H1 (cell line): ENCODE measurements around the gene PPARA. TPM values are rescaled to one million over a fixed set of nuclear protein-coding genes. Genes with fewer than 3 reads are reported as not detected.

ENCODE experiments used
- CTCF ChIA-PET: fragments of 300-600 bp; sonication (Branson Sonifier 250); formaldehyde crosslinking; loops from one replicate; lab custom pipeline; 2021; ENCODE audit not compliant: partially characterized antibody; lab: Charles Lee
- POLR2A ChIA-PET: fragments of 300-600 bp; sonication (Branson Sonifier 250); formaldehyde crosslinking; loops from one replicate; lab custom pipeline; 2021; ENCODE audit warnings: inconsistent platforms; ENCODE audit not compliant: partially characterized antibody; lab: Charles Lee
- DNase-seq, 2 experiments: peaks; one replicate each; pipeline versions ENCODE4 v3.0.0 to v3.0.0-alpha.2; 2010 to 2022; ENCODE audit warnings: low spot score in 2 of 2, low read depth in 1 of 2, mixed read lengths in 1 of 2
- FAIRE-seq: peaks from 2 replicates; lab custom pipeline; 2011; peaks lifted over from hg19 to GRCh38; lab: Jason Lieb, UNC
- H2AFZ ChIP-seq: 2 replicates; pipeline ENCODE4 v1.8.1; 2012; ENCODE audit warnings: low read length, inconsistent platforms
- H2AK5ac ChIP-seq: 2 replicates; pipeline ENCODE4 v1.6.1; 2013; ENCODE audit warnings: low read depth, low read length
- H2BK120ac ChIP-seq: replicated peaks from 2 replicates; pipeline ENCODE3; 2013; ENCODE audit warnings: low read depth, low read length, inconsistent platforms
- H2BK12ac ChIP-seq: 2 replicates; pipeline ENCODE4 v1.6.1; 2013; ENCODE audit warnings: low read depth, low read length
- H2BK15ac ChIP-seq: 2 replicates; pipeline ENCODE4 v1.6.1; 2013; ENCODE audit warnings: low read length
- H2BK20ac ChIP-seq: 2 replicates; pipeline ENCODE4 v1.6.1; 2013; ENCODE audit warnings: low read length
- H2BK5ac ChIP-seq: 2 replicates; pipeline ENCODE4 v1.6.1; 2013; ENCODE audit warnings: low read depth, low read length
- H3K14ac ChIP-seq: 2 replicates; pipeline ENCODE4 v1.6.1; 2013; ENCODE audit warnings: inconsistent platforms; ENCODE audit not compliant: insufficient read length
- H3K18ac ChIP-seq: 2 replicates; pipeline ENCODE4 v1.6.1; 2013; ENCODE audit warnings: low read length; ENCODE audit errors: extremely low read depth
- H3K23ac ChIP-seq: 2 replicates; pipeline ENCODE4 v1.6.1; 2013; ENCODE audit warnings: inconsistent platforms; ENCODE audit not compliant: insufficient read length
- H3K23me2 ChIP-seq: 2 replicates; pipeline ENCODE4 v1.6.1; 2013; ENCODE audit warnings: low read depth, low read length
- H3K27ac ChIP-seq: 2 replicates; pipeline ENCODE4 v1.6.1; 2011; ENCODE audit warnings: low read depth, low read length, inconsistent platforms
- H3K27me3 ChIP-seq, 4 experiments: replicated peaks in 1 of 4; 1 replicate in 1 of 4; 2 replicates in 3 of 4; pipeline versions ENCODE4 v1.6.1 to v1.8.1; 2011 to 2013; ENCODE audit warnings: low read length in 3 of 4, mild to moderate bottlenecking in 3 of 4, inconsistent platforms in 2 of 4, mixed read lengths in 2 of 4, moderate library complexity in 1 of 4; ENCODE audit not compliant: control insufficient read depth in 3 of 4, insufficient read depth in 3 of 4; ENCODE audit errors: extremely low read depth in 1 of 4
- H3K36me3 ChIP-seq, 4 experiments: 2 replicates each; pipeline versions ENCODE4 v1.6.1 to v1.8.1; 2011 to 2013; ENCODE audit warnings: mild to moderate bottlenecking in 4 of 4, low read length in 3 of 4, moderate library complexity in 2 of 4, control low read depth in 1 of 4, inconsistent platforms in 1 of 4; ENCODE audit not compliant: insufficient read depth in 4 of 4, control insufficient read depth in 2 of 4
- H3K4ac ChIP-seq: replicated peaks from 2 replicates; pipeline ENCODE3; 2013; ENCODE audit warnings: low read length, low read depth, mixed read lengths, inconsistent platforms; ENCODE audit not compliant: insufficient read length
- H3K4me1 ChIP-seq, 4 experiments: replicated peaks in 1 of 4; 1 replicate in 1 of 4; 2 replicates in 3 of 4; pipeline versions ENCODE4 v1.6.1 to v1.8.1; 2011 to 2013; ENCODE audit warnings: low read length in 3 of 4, inconsistent platforms in 2 of 4, mixed read lengths in 1 of 4; ENCODE audit not compliant: insufficient read depth in 4 of 4, control insufficient read depth in 3 of 4
- H3K4me2 ChIP-seq, 2 experiments: 2 replicates each; pipeline versions ENCODE4 v1.6.1 to v1.8.1; 2011 to 2013; ENCODE audit warnings: low read depth in 2 of 2, low read length in 2 of 2, control low read depth in 1 of 2, inconsistent platforms in 1 of 2, mild to moderate bottlenecking in 1 of 2; ENCODE audit not compliant: insufficient read depth in 1 of 2
- H3K4me3 ChIP-seq, 4 experiments: fragments of 200-600, 300-600 bp in 1 of 4; sonication (generic), shearing (Covaris generic), sonication (Bioruptor Twin) in 1 of 4; 2 replicates each; pipeline versions ENCODE4 v1.5.1 to v1.8.1; 2011 to 2016; ENCODE audit warnings: low read length in 4 of 4, low read depth in 3 of 4, control low read depth in 2 of 4, inconsistent platforms in 2 of 4, mild to moderate bottlenecking in 2 of 4, mixed read lengths in 1 of 4, moderate library complexity in 1 of 4; ENCODE audit not compliant: insufficient read depth in 2 of 4; ENCODE audit errors: extremely low read depth in 1 of 4
- H3K56ac ChIP-seq: replicated peaks from 2 replicates; pipeline ENCODE3; 2013; ENCODE audit warnings: low read depth, mild to moderate bottlenecking, mixed read lengths, low read length, inconsistent platforms; ENCODE audit not compliant: insufficient read length
- H3K79me1 ChIP-seq: 2 replicates; pipeline ENCODE4 v1.6.1; 2013; ENCODE audit warnings: low read depth, low read length, control low read depth
- H3K79me2 ChIP-seq, 2 experiments: 2 replicates each; pipeline versions ENCODE4 v1.6.1 to v1.8.1; 2012 to 2013; ENCODE audit warnings: low read length in 2 of 2, mild to moderate bottlenecking in 2 of 2, inconsistent platforms in 1 of 2; ENCODE audit not compliant: insufficient read depth in 2 of 2, control insufficient read depth in 1 of 2
- H3K9ac ChIP-seq, 4 experiments: replicated peaks in 1 of 4; 1 replicate in 1 of 4; 2 replicates in 3 of 4; pipeline versions ENCODE4 v1.6.1 to v1.8.1; 2011 to 2013; ENCODE audit warnings: low read depth in 3 of 4, low read length in 3 of 4, control low read depth in 2 of 4, mild to moderate bottlenecking in 2 of 4, moderate library complexity in 2 of 4, inconsistent platforms in 1 of 4; ENCODE audit errors: extremely low read depth in 1 of 4
- H3K9me3 ChIP-seq, 2 experiments: 2 replicates each; pipeline versions ENCODE4 v1.6.1 to v1.8.1; 2012 to 2013; ENCODE audit warnings: mild to moderate bottlenecking in 2 of 2, moderate library complexity in 2 of 2, control low read depth in 1 of 2, inconsistent platforms in 1 of 2, low read depth in 1 of 2, low read length in 1 of 2, mixed read lengths in 1 of 2; ENCODE audit not compliant: insufficient read depth in 2 of 2
- H4K20me1 ChIP-seq, 2 experiments: replicated peaks in 1 of 2; 2 replicates each; pipeline versions ENCODE3 to v1.8.1; 2011 to 2013; ENCODE audit warnings: inconsistent platforms in 2 of 2, low read length in 2 of 2, mild to moderate bottlenecking in 1 of 2; ENCODE audit not compliant: insufficient read depth in 2 of 2, control insufficient read depth in 1 of 2
- H4K5ac ChIP-seq: 2 replicates; pipeline ENCODE4 v1.6.1; 2013; ENCODE audit warnings: low read length, low read depth, mixed read lengths, inconsistent platforms; ENCODE audit not compliant: insufficient read length
- H4K8ac ChIP-seq: 2 replicates; pipeline ENCODE4 v1.8.0; 2013; ENCODE audit warnings: mild to moderate bottlenecking, moderate library complexity, low read length, inconsistent platforms; ENCODE audit not compliant: insufficient read depth; ENCODE audit errors: extremely low read depth
- H4K91ac ChIP-seq: replicated peaks from 2 replicates; pipeline ENCODE3; 2013; ENCODE audit warnings: low read length, mixed read lengths, inconsistent platforms; ENCODE audit not compliant: insufficient read length
- ATF2 ChIP-seq: IDR thresholded peaks from 2 replicates; pipeline ENCODE4 v1.6.1; 2012; ENCODE audit warnings: low read length, inconsistent platforms
- CBX5 ChIP-seq: fragments of 300-800, 300-1000 bp; sonication (generic); IDR thresholded peaks from 2 replicates; pipeline ENCODE4 v1.7.1; 2016; ENCODE audit warnings: antibody characterized with exemption, low read length, low read depth
- CEBPB ChIP-seq: IDR thresholded peaks from 2 replicates; pipeline ENCODE4 v1.6.1; 2012; ENCODE audit warnings: low read depth, low read length
- CREB1 ChIP-seq: IDR thresholded peaks from 2 replicates; pipeline ENCODE4 v1.6.1; 2012; ENCODE audit warnings: inconsistent platforms
- CTBP2 ChIP-seq: IDR thresholded peaks from 2 replicates; pipeline ENCODE4 v1.7.0; 2011; ENCODE audit warnings: borderline replicate concordance, mild to moderate bottlenecking, moderate library complexity, mixed read lengths, low read length; ENCODE audit not compliant: insufficient read depth, insufficient read length
- E2F6 ChIP-seq: IDR thresholded peaks from 2 replicates; pipeline ENCODE4 v1.6.1; 2012; ENCODE audit warnings: inconsistent platforms
- HDAC2 ChIP-seq, 2 experiments: fragments of 300-600 bp in 1 of 2; sonication (generic) in 1 of 2; IDR thresholded peaks; 2 replicates each; pipeline ENCODE4 v1.6.1; 2011 to 2012; ENCODE audit warnings: low read depth in 2 of 2, low read length in 2 of 2, mild to moderate bottlenecking in 2 of 2, moderate library complexity in 2 of 2, borderline replicate concordance in 1 of 2, inconsistent platforms in 1 of 2
- POLR2A ChIP-seq, 2 experiments: IDR thresholded peaks; 1 replicate in 1 of 2; 2 replicates in 1 of 2; pipeline ENCODE4 v1.6.1; 2011; ENCODE audit warnings: low read depth in 2 of 2, low read length in 2 of 2, mild to moderate bottlenecking in 2 of 2; ENCODE audit errors: control extremely low read depth in 1 of 2
- POLR2AphosphoS5 ChIP-seq: IDR thresholded peaks from 2 replicates; pipeline ENCODE4 v1.6.1; 2011; ENCODE audit warnings: low read depth, low read length
- SIX5 ChIP-seq: IDR thresholded peaks from 2 replicates; pipeline ENCODE4 v1.6.1; 2011; ENCODE audit warnings: mild to moderate bottlenecking, low read depth, low read length
- SP1 ChIP-seq: IDR thresholded peaks from 2 replicates; pipeline ENCODE4 v1.6.1; 2011; ENCODE audit warnings: low read depth, low read length
- TAF1 ChIP-seq: IDR thresholded peaks from 2 replicates; pipeline ENCODE4 v1.6.1; 2011; ENCODE audit warnings: mild to moderate bottlenecking, low read depth, low read length
- TCF12 ChIP-seq: IDR thresholded peaks from 2 replicates; pipeline ENCODE4 v1.6.1; 2011; ENCODE audit warnings: low read depth, mild to moderate bottlenecking, low read length
- YY1 ChIP-seq: IDR thresholded peaks from 2 replicates; pipeline ENCODE4 v1.6.1; 2011; ENCODE audit warnings: low read depth, mild to moderate bottlenecking, low read length
- WGBS, 2 experiments: shearing (Covaris generic) in 1 of 2; methylation state at CpG; one replicate each; pipeline versions ENCODE4 v1.1.6 to v1.1.7; 2013 to 2015; ENCODE audit warnings: low lambda C conversion rate in 2 of 2, mixed read lengths in 2 of 2, inconsistent platforms in 1 of 2, low coverage in 1 of 2, missing lambda C conversion rate in 1 of 2; ENCODE audit not compliant: insufficient replicate concordance in 2 of 2, insufficient coverage in 1 of 2, insufficient read length in 1 of 2; ENCODE audit errors: extremely low coverage in 1 of 2, missing lambda C conversion rate in 1 of 2; 5-methylcytosine and 5-hydroxymethylcytosine counted together
- polyA plus RNA-seq, 7 experiments: library from polyadenylated mRNA; depleted of rRNA in 3 of 7; stranded (reverse) in 5 of 7; unstranded in 2 of 7; fragments of >200 nt in 5 of 7; fragments of 200-250 nt in 2 of 7; gene quantifications; 1 replicate in 5 of 7; 2 replicates in 1 of 7; 4 replicates in 1 of 7; pipeline versions ENCODE4 v1.2.1 to v1.2.3, GENCODE V29; 2011 to 2013; ENCODE audit warnings: missing spikeins in 2 of 7, mixed read lengths in 2 of 7
- total RNA-seq: library from RNA; stranded (reverse); fragmentation: NEBNext Ultra II Directional; extraction: Animal tissue kit (Norgen Biotek cat#: 25700); gene quantifications from 2 replicates; pipeline ENCODE4 v1.2.1, GENCODE V29; 2021

The PPARA gene
- total and polyA plus RNA-seq, 2 of the 8 experiments (the other 6 are each of a cell fraction or from before 2014, with no cell fraction given): 3.1 to 8.2 TPM

- Histone ChIP-seq H3K18ac (no peak overlapping the region), H3K79me1 (no peaks in the 10 kb centered on the region), H3K79me2 (no peaks in the 10 kb centered on the region), H3K14ac (no peak overlapping the region), H2AFZ (no peak overlapping the region), H3K27me3 (no peaks in the 10 kb centered on the region), H2BK120ac (no peak overlapping the region), H2BK20ac (no peak overlapping the region), H2AK5ac (no peak overlapping the region), H3K9ac (no peak overlapping the region), H3K36me3 (no peaks in the 10 kb centered on the region), H3K23ac (no peak overlapping the region), H4K91ac (no peak overlapping the region), H3K4me1 (no peaks in the 10 kb centered on the region; a peak in 2 of 7 replicates), H2BK5ac (no peak overlapping the region), H3K27ac (no peak overlapping the region), H2BK12ac (no peak overlapping the region), H3K4me2 (no peak overlapping the region), H3K56ac (no peak overlapping the region), H3K4me3 (no peak overlapping the region), H4K8ac (peak overlapping the region; percentile 5; the same call in 1 of the 2 replicates), H3K9me3 (no peaks in the 10 kb centered on the region), H3K4ac (no peak overlapping the region), H4K20me1 (no peaks in the 10 kb centered on the region), H2BK15ac (no peak overlapping the region), H3K23me2 (no peaks in the 10 kb centered on the region), H4K5ac (no peak overlapping the region)
- 95% methylated on average over 13 of the region's 13 CpGs; no CpG with 5 or more reads in 1 of the 2 experiments for WGBS, 2 experiments
- no peak for DNase-seq
- no peak for FAIRE-seq
- CTCF ChIA-PET: interaction anchor here (2.5 kb wide), 1 partner anchor 14 kb away, joined by 8 read pairs; no protein-coding TSS in a partner anchor
- POLR2A ChIA-PET: no interaction called here
- TF ChIP-seq CTBP2: no peak
- no peak for TF ChIP-seq POLR2AphosphoS5
- TF ChIP-seq CBX5: no peak
- TF ChIP-seq CEBPB: no peak
- no peak for TF ChIP-seq TCF12
- TF ChIP-seq YY1: no peak
- no peak for TF ChIP-seq SIX5
- TF ChIP-seq CREB1: no peak
- TF ChIP-seq E2F6: no peak
- no peak for TF ChIP-seq ATF2
- no peak for TF ChIP-seq POLR2A (IDR thresholded peaks at IDR 0.05; ENCODE audit: control extremely low read depth in 1 of 2, low read depth in 2 of 2, low read length in 2 of 2)
- TF ChIP-seq HDAC2 (IDR thresholded peaks at IDR 0.05; ENCODE audit: borderline replicate concordance in 1 of 2, low read depth in 2 of 2, low read length in 2 of 2): no peak
- no peak for TF ChIP-seq SP1
- TF ChIP-seq TAF1: no peak
Measured at GRCh38 chr22:46103181-46103580, 47.1 kb upstream of the PPARA start.
